ENCODE data around the gene DCAF17.

DNA sequence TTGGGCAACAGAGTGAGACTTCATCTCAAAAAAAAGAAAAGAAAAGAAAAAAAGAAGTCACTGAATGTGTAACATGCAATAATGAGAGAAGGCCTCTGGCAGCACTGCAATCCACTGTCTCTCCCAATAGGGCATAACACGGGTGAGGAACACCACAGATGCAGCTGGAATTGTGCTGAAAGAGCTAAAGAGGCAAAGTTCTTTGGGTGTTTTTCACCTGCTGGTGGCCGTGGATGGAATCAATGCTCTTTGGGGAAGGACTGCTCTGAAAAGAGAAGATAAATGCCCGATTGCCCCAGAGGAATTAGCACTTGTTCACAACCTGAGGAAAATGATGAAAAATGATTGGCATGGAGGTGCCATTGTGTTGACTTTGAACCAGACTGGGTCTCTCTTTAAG is 57.3 kb downstream of the DCAF17 start:
- TF ChIP-seq EZH2phosphoT487 (IDR thresholded peaks at IDR 0.05; ENCODE audit: borderline replicate concordance, low read length) (no peak), EZH2 (IDR thresholded peaks at IDR 0.05; ENCODE audit: low read length, unreplicated experiment) (no peak)
- TF ChIP-seq, protein P1, sequence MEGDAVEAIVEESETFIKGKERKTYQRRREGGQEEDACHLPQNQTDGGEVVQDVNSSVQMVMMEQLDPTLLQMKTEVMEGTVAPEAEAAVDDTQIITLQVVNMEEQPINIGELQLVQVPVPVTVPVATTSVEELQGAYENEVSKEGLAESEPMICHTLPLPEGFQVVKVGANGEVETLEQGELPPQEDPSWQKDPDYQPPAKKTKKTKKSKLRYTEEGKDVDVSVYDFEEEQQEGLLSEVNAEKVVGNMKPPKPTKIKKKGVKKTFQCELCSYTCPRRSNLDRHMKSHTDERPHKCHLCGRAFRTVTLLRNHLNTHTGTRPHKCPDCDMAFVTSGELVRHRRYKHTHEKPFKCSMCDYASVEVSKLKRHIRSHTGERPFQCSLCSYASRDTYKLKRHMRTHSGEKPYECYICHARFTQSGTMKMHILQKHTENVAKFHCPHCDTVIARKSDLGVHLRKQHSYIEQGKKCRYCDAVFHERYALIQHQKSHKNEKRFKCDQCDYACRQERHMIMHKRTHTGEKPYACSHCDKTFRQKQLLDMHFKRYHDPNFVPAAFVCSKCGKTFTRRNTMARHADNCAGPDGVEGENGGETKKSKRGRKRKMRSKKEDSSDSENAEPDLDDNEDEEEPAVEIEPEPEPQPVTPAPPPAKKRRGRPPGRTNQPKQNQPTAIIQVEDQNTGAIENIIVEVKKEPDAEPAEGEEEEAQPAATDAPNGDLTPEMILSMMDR (conservative IDR thresholded peaks at IDR 0.05; ENCODE audit: low read depth, low read length) = no peak

Data from PC-3 (cell line).